ENCODE results near the gene C2CD3. TPM values are rescaled to one million over a fixed set of nuclear protein-coding genes. Genes with fewer than 3 reads are reported as not detected.
A peak's percentile ranks its signal among the peaks of the same experiment; 100 is the strongest.

C2CD3 gene
- total RNA-seq, 6 donors from 2014 or later = 21.4 to 55.5 (median 26.6) TPM

GRCh38 chr11:73998846-73999575, 171.8 kb downstream of the C2CD3 start:
- WGBS, 2 donors = 94 to 97% methylated on average over 13 of the region's 13 CpGs
- no peak for TF ChIP-seq CTCF (IDR thresholded peaks at IDR 0.05)
- H3K4me3 ChIP-seq = no peak overlapping the region
- H3K27me3 ChIP-seq = no peaks in the 10 kb centered on the region
- ATAC-seq (ENCODE audit: low FRiP score in 2 of 2) = no peak
- no peak for DNase-seq
- H3K27ac ChIP-seq = no peak overlapping the region
- peaks cover 0 to 25% (median 9%) of the 10 kb centered on the region in 4 donors for H3K36me3 ChIP-seq
- H3K9me3 ChIP-seq = no peaks in the 10 kb centered on the region
- H3K4me1 ChIP-seq = peaks cover 0 to 5% (median 0%) of the 10 kb centered on the region in 4 donors

GRCh38 chr11:73997120-73997770, 173.6 kb downstream of the C2CD3 start:
- H3K4me1 ChIP-seq = peaks cover 0 to 5% (median 0%) of the 10 kb centered on the region in 4 donors
- no peak for DNase-seq
- H3K4me3 ChIP-seq = no peak overlapping the region
- H3K9me3 ChIP-seq = no peaks in the 10 kb centered on the region
- 75 to 84% methylated on average over 6 of the region's 6 CpGs for WGBS, 2 donors
- ATAC-seq (ENCODE audit: low FRiP score in 2 of 2) = no peak
- H3K36me3 ChIP-seq = peaks cover 0 to 11% (median 0%) of the 10 kb centered on the region in 4 donors
- H3K27me3 ChIP-seq = no peaks in the 10 kb centered on the region
- no peak overlapping the region for H3K27ac ChIP-seq
- TF ChIP-seq POLR2AphosphoS5 (IDR thresholded peaks at IDR 0.05) = no peak
- no peak for TF ChIP-seq CTCF (IDR thresholded peaks at IDR 0.05)
- no peak for TF ChIP-seq POLR2A (IDR thresholded peaks at IDR 0.05)
- TF ChIP-seq EP300 (IDR thresholded peaks at IDR 0.05) = no peak

GRCh38 chr11:73996161-73996747, 174.5 kb downstream of the C2CD3 start:
- no peak for TF ChIP-seq CTCF (IDR thresholded peaks at IDR 0.05)
- no peak for TF ChIP-seq POLR2AphosphoS5 (IDR thresholded peaks at IDR 0.05)
- ATAC-seq (ENCODE audit: low FRiP score in 2 of 2) = no peak
- H3K9me3 ChIP-seq = no peaks in the 10 kb centered on the region
- H3K36me3 ChIP-seq = peaks cover 0 to 8% (median 0%) of the 10 kb centered on the region in 4 donors
- WGBS, 2 donors = 71 to 80% methylated on average over 3 to 4 of the region's 4 CpGs
- peaks cover 0 to 11% (median 1%) of the 10 kb centered on the region in 4 donors for H3K4me1 ChIP-seq
- no peak for DNase-seq
- H3K27me3 ChIP-seq = no peaks in the 10 kb centered on the region
- H3K4me3 ChIP-seq = no peak overlapping the region
- H3K27ac ChIP-seq = peak overlapping the region in 1 of 4 donors; percentile 27

GRCh38 chr11:73995731-73996130, 175.1 kb downstream of the C2CD3 start:
- no peaks in the 10 kb centered on the region for H3K9me3 ChIP-seq
- ATAC-seq (ENCODE audit: low FRiP score in 2 of 2) (no peak), DNase-seq (no peak)
- H3K4me3 ChIP-seq = no peak overlapping the region
- TF ChIP-seq POLR2A (IDR thresholded peaks at IDR 0.05) = no peak
- TF ChIP-seq EP300 (IDR thresholded peaks at IDR 0.05) = no peak
- H3K27ac ChIP-seq = peak overlapping the region in 2 of 4 donors; percentile 25 to 27
- no peaks in the 10 kb centered on the region for H3K27me3 ChIP-seq
- peaks cover 0 to 15% (median 3%) of the 10 kb centered on the region in 4 donors for H3K4me1 ChIP-seq
- H3K36me3 ChIP-seq = peaks cover 0 to 3% (median 0%) of the 10 kb centered on the region in 4 donors
- WGBS, 2 donors = 81 to 88% methylated on average over 2 of the region's 2 CpGs

GRCh38 chr11:73995247-73995646, 175.6 kb downstream of the C2CD3 start:
- Histone ChIP-seq H3K9me3 (no peaks in the 10 kb centered on the region), H3K36me3 (no peaks in the 10 kb centered on the region), H3K4me3 (no peak overlapping the region), H3K27me3 (no peaks in the 10 kb centered on the region), H3K4me1 (peaks cover 0 to 15% (median 3%) of the 10 kb centered on the region in 4 donors), H3K27ac (peak overlapping the region in 2 of 4 donors; percentile 21 to 36)
- 40 to 59% methylated on average over 2 of the region's 2 CpGs for WGBS, 2 donors
- ATAC-seq (ENCODE audit: low FRiP score in 2 of 2) = peak; percentile 73 to 81
- TF ChIP-seq EP300 (IDR thresholded peaks at IDR 0.05) (no peak), CTCF (IDR thresholded peaks at IDR 0.05) (no peak), POLR2AphosphoS5 (IDR thresholded peaks at IDR 0.05) (no peak), POLR2A (IDR thresholded peaks at IDR 0.05) (peak in 1 of 4 donors; percentile 23)
- no peak for DNase-seq

All from upper lobe of left lung (tissue), 6 donors.